Omental fat pad (tissue), 4 donors: ENCODE measurements around the gene KCNIP1. TPM values are rescaled to one million over a fixed set of nuclear protein-coding genes. Genes with fewer than 3 reads are reported as not detected.

Source experiments
- ATAC-seq: fragments of 150-250 bp; one replicate; pipeline ENCODE4 v1.9.1; 2016; ENCODE audit warnings: mild to moderate bottlenecking, moderate library complexity; ENCODE audit not compliant: low FRiP score
- DNase-seq: peaks from one replicate; pipeline ENCODE4 v3.0.0-alpha.2; 2019; ENCODE audit warnings: low spot score
- CTCF ChIP-seq, 3 donors: fragments of 450-650 bp; IDR thresholded peaks; one replicate each; pipeline ENCODE4 v1.5.1; 2016 to 2017; ENCODE audit warnings: antibody characterized with exemption in 3 of 3, mild to moderate bottlenecking in 3 of 3, moderate library complexity in 2 of 3
- total RNA-seq, 4 donors: library from RNA; depleted of rRNA; stranded (reverse); fragments of >200 nt; gene quantifications; one replicate each; pipeline ENCODE4 v1.1.0, GENCODE V29; 2016

Gene KCNIP1
- total RNA-seq, 4 donors from 2014 or later: 0.25 TPM; not detected in 3

- ATAC-seq (no peak), DNase-seq (no peak)
- no peak for TF ChIP-seq CTCF (IDR thresholded peaks at IDR 0.05)
Measured at GRCh38 chr5:170511551-170512258, 7.9 kb downstream of the KCNIP1 start.

- no peak for ATAC-seq
- no peak for TF ChIP-seq CTCF (IDR thresholded peaks at IDR 0.05)
- no peak for DNase-seq
Measured at GRCh38 chr5:170513856-170514525, 10.2 kb downstream of the KCNIP1 start.

GRCh38 chr5:170517411-170517810, 13.6 kb downstream of the KCNIP1 start:
- DNase-seq (no peak), ATAC-seq (no peak)
- TF ChIP-seq CTCF (IDR thresholded peaks at IDR 0.05): no peak

GRCh38 chr5:170518277-170518676, 14.5 kb downstream of the KCNIP1 start:
- no peak for DNase-seq
- TF ChIP-seq CTCF (IDR thresholded peaks at IDR 0.05): no peak
- ATAC-seq: no peak

- ATAC-seq (no peak), DNase-seq (no peak)
- no peak for TF ChIP-seq CTCF (IDR thresholded peaks at IDR 0.05)
Measured at GRCh38 chr5:170519549-170519948, 15.7 kb downstream of the KCNIP1 start.

GRCh38 chr5:170520372-170520771, 16.6 kb downstream of the KCNIP1 start:
- no peak for TF ChIP-seq CTCF (IDR thresholded peaks at IDR 0.05)
- ATAC-seq (no peak), DNase-seq (no peak)
